GM23338 (cell line): ENCODE measurements around the gene CDHR3. TPM values are rescaled to one million over a fixed set of nuclear protein-coding genes. Genes with fewer than 3 reads are reported as not detected.

ENCODE experiments used
- ATAC-seq: fragments of 200-7000 bp; cut with Tn5 transposase; 3 replicates; pipeline ENCODE4 v1.9.1; 2020
- DNase-seq: peaks from one replicate; pipeline ENCODE4 v3.0.0-alpha.2; 2015; ENCODE audit warnings: low spot score
- H2AFZ ChIP-seq: fragments of 200-600 bp; sonication (generic); 2 replicates; pipeline ENCODE4 v1.8.0; 2016; ENCODE audit warnings: antibody characterized with exemption, mild to moderate bottlenecking, moderate library complexity
- H3F3A ChIP-seq: fragments of 200-600 bp; sonication (generic); replicated peaks from 2 replicates; pipeline ENCODE4 v1.8.0; 2017; ENCODE audit warnings: antibody characterized with exemption, mixed run types, low read depth
- H3K27ac ChIP-seq: fragments of 200-600 bp; sonication (generic); 2 replicates; pipeline ENCODE4 v1.6.1; 2016; ENCODE audit warnings: low read depth
- H3K27me3 ChIP-seq: fragments of 200-600 bp; sonication (generic); 2 replicates; pipeline ENCODE4 v1.8.0; 2016; ENCODE audit warnings: mild to moderate bottlenecking, mixed run types, moderate library complexity; ENCODE audit not compliant: insufficient read depth
- H3K36me3 ChIP-seq: fragments of 200-600 bp; sonication (generic); 2 replicates; pipeline ENCODE4 v1.8.0; 2016; ENCODE audit warnings: mild to moderate bottlenecking; ENCODE audit not compliant: insufficient read depth
- H3K4me1 ChIP-seq: fragments of 200-600 bp; sonication (generic); 2 replicates; pipeline ENCODE4 v1.8.0; 2016; ENCODE audit warnings: mild to moderate bottlenecking, moderate library complexity; ENCODE audit not compliant: insufficient read depth
- H3K4me2 ChIP-seq: fragments of 200-600 bp; sonication (generic); 2 replicates; pipeline ENCODE4 v1.7.1; 2017; ENCODE audit warnings: mixed run types
- H3K4me3 ChIP-seq: fragments of 200-600 bp; sonication (generic); 2 replicates; pipeline ENCODE4 v1.6.1; 2016; ENCODE audit warnings: mixed run types
- H3K79me2 ChIP-seq: fragments of 200-600 bp; sonication (generic); replicated peaks from 2 replicates; pipeline ENCODE4 v1.8.0; 2017; ENCODE audit warnings: mild to moderate bottlenecking; ENCODE audit not compliant: insufficient read depth
- H3K9me2 ChIP-seq: fragments of 200-600 bp; sonication (generic); 2 replicates; pipeline ENCODE4 v1.8.0; 2017; ENCODE audit not compliant: insufficient read depth
- H4K20me1 ChIP-seq: fragments of 200-600 bp; sonication (generic); replicated peaks from 2 replicates; pipeline ENCODE4 v1.8.0; 2017; ENCODE audit warnings: mild to moderate bottlenecking; ENCODE audit not compliant: insufficient read depth
- H3K27ac Mint-ChIP-seq: 2 replicates; pipeline ENCODE4 v1.8.0; 2020; ENCODE audit warnings: inconsistent platforms, mild to moderate bottlenecking, moderate library complexity, mixed read lengths
- H3K27me3 Mint-ChIP-seq: 3 replicates; pipeline ENCODE4 v1.8.0; 2022; ENCODE audit warnings: low read depth, mild to moderate bottlenecking, moderate library complexity, mixed read lengths, inconsistent platforms; ENCODE audit not compliant: insufficient read depth, poor library complexity
- H3K36me3 Mint-ChIP-seq: 3 replicates; pipeline ENCODE4 v1.8.0; 2021; ENCODE audit warnings: low read depth, mild to moderate bottlenecking, inconsistent platforms, moderate library complexity, mixed read lengths
- H3K4me1 Mint-ChIP-seq: 3 replicates; pipeline ENCODE4 v1.8.0; 2020; ENCODE audit warnings: mild to moderate bottlenecking, inconsistent platforms, mixed read lengths
- H3K4me3 Mint-ChIP-seq: 3 replicates; pipeline ENCODE4 v1.8.0; 2021; ENCODE audit warnings: moderate library complexity, mild to moderate bottlenecking, inconsistent platforms, mixed read lengths
- H3K9me3 Mint-ChIP-seq: 3 replicates; pipeline ENCODE4 v1.8.0; 2020; ENCODE audit warnings: moderate library complexity, mild to moderate bottlenecking, inconsistent platforms, mixed read lengths
- CREB1 ChIP-seq: fragments of 250-450 bp; sonication (Bioruptor Pico); IDR thresholded peaks from 2 replicates; pipeline ENCODE4 v1.5.0; 2020; ENCODE audit warnings: low read depth, mild to moderate bottlenecking, moderate library complexity
- JUNB ChIP-seq: IDR thresholded peaks from one replicate; pipeline ENCODE4 v1.6.1; 2016; ENCODE audit warnings: antibody characterized with exemption; ENCODE audit not compliant: unreplicated experiment
- NANOG ChIP-seq: IDR thresholded peaks from 2 replicates; pipeline ENCODE4 v1.6.1; 2016; ENCODE audit warnings: antibody characterized with exemption, borderline replicate concordance
- POLR2AphosphoS5 ChIP-seq: IDR thresholded peaks from 2 replicates; pipeline ENCODE4 v1.6.1; 2016; ENCODE audit warnings: antibody characterized with exemption, low read depth
- ZNF114 ChIP-seq: fragments of 250-450 bp; sonication (Bioruptor Pico); IDR thresholded peaks from 2 replicates; pipeline ENCODE4 v1.5.0; 2020; ENCODE audit warnings: mild to moderate bottlenecking, moderate library complexity
- ZNF331 ChIP-seq: fragments of 250-450 bp; sonication (Bioruptor Pico); IDR thresholded peaks from 2 replicates; pipeline ENCODE4 v1.5.0; 2020; ENCODE audit warnings: low read depth, mild to moderate bottlenecking, moderate library complexity
- polyA plus RNA-seq: library from polyadenylated mRNA; unstranded; fragments of >200 nt; fragmentation: Nextera tagmentation; extraction: Ambion mirVana; gene quantifications from 2 replicates; pipeline ENCODE4 v1.2.1, GENCODE V29; 2016
- total RNA-seq: library from RNA; depleted of rRNA; stranded (reverse); fragments of >200 nt; shearing (Covaris generic); gene quantifications from 2 replicates; pipeline ENCODE4 v1.2.3, GENCODE V29; 2014
- TF ChIP-seq, protein P1 (sequence below), 2 experiments: fragments of 200-600 bp in 1 of 2; sonication (generic) in 1 of 2; conservative IDR thresholded peaks; 2 replicates each; pipeline versions ENCODE4 v1.5.1 to v1.6.1; 2016 to 2017; ENCODE audit warnings: antibody characterized with exemption in 2 of 2, low read depth in 2 of 2, mild to moderate bottlenecking in 2 of 2, moderate library complexity in 1 of 2
- TF ChIP-seq, protein P2 (sequence below): IDR thresholded peaks from 2 replicates; pipeline ENCODE4 v1.6.1; 2016; ENCODE audit warnings: antibody characterized with exemption
- TF ChIP-seq, protein P3 (sequence below): fragments of 250-450 bp; sonication (Bioruptor Pico); IDR thresholded peaks from 2 replicates; pipeline ENCODE4 v1.5.0; 2020; ENCODE audit warnings: mild to moderate bottlenecking, moderate library complexity

The CDHR3 gene
- total and polyA plus RNA-seq, 2 experiments from 2014 or later = 5.1 to 12.2 TPM

DNA sequence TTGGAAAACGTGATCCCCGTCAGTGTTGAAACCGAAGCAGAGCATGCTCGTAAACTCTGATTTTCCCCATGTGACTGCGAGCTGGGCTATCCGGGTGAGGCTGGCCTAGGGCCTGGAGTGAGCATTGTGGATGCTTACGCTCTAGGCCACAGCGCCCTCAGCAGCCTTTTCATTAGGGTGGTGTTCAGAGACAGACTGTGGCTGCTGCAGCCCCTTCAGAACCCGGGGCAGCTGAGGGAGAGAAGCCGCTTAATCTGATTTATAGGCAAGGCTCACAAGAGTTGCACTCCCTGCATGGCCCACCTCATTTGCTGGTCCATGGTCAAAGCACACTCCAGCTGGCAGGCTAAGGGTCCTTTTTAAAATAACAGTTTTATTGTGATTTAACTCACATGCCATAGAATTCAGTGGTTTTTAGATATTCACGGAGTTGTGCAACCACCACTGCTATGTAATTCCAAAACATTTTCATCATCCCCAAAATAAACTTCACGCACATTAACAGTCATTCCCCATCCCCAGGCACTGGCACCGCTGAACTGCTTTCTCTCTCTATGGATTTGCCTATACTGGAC is 76.5 kb downstream of the CDHR3 start:
- H3K27me3 ChIP-seq = no peaks in the 10 kb centered on the region
- Mint-ChIP-seq H3K9me3 (no peaks in the 10 kb centered on the region; the same call in 2 of the 3 replicates), H3K27me3 (peaks cover 16% of the 10 kb centered on the region), H3K27ac (no peak overlapping the region; the same call in 1 of the 2 replicates), H3K4me1 (peaks cover 8% of the 10 kb centered on the region), H3K4me3 (no peak overlapping the region), H3K36me3 (no peaks in the 10 kb centered on the region)
- H3F3A ChIP-seq = 0 out of 2 replicates have a peak, but pooled peaks cover 3% of the 10 kb centered on the region
- H3K4me1 ChIP-seq = peaks cover 4% of the 10 kb centered on the region
- H2AFZ ChIP-seq = peak overlapping the region; percentile 86; the same call in 1 of the 2 replicates
- no peaks in the 10 kb centered on the region for H3K9me2 ChIP-seq
- TF ChIP-seq JUNB (no peak), CREB1 (no peak), ZNF114 (CRISPR knock-in tag) (no peak), NANOG (no peak), POLR2AphosphoS5 (no peak)
- TF ChIP-seq, protein P1, sequence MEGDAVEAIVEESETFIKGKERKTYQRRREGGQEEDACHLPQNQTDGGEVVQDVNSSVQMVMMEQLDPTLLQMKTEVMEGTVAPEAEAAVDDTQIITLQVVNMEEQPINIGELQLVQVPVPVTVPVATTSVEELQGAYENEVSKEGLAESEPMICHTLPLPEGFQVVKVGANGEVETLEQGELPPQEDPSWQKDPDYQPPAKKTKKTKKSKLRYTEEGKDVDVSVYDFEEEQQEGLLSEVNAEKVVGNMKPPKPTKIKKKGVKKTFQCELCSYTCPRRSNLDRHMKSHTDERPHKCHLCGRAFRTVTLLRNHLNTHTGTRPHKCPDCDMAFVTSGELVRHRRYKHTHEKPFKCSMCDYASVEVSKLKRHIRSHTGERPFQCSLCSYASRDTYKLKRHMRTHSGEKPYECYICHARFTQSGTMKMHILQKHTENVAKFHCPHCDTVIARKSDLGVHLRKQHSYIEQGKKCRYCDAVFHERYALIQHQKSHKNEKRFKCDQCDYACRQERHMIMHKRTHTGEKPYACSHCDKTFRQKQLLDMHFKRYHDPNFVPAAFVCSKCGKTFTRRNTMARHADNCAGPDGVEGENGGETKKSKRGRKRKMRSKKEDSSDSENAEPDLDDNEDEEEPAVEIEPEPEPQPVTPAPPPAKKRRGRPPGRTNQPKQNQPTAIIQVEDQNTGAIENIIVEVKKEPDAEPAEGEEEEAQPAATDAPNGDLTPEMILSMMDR (conservative IDR thresholded peaks at IDR 0.05; ENCODE audit: low read depth in 2 of 2) = peak; percentile 40 to 84; a peak in 3 of 4 replicates
- TF ChIP-seq, protein P2, sequence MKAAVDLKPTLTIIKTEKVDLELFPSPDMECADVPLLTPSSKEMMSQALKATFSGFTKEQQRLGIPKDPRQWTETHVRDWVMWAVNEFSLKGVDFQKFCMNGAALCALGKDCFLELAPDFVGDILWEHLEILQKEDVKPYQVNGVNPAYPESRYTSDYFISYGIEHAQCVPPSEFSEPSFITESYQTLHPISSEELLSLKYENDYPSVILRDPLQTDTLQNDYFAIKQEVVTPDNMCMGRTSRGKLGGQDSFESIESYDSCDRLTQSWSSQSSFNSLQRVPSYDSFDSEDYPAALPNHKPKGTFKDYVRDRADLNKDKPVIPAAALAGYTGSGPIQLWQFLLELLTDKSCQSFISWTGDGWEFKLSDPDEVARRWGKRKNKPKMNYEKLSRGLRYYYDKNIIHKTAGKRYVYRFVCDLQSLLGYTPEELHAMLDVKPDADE = no peak
- peak; percentile 78 for ATAC-seq
- no peaks in the 10 kb centered on the region for H3K79me2 ChIP-seq
- DNase-seq = peak; percentile 74
- no peaks in the 10 kb centered on the region for H3K36me3 ChIP-seq
- H4K20me1 ChIP-seq = no peaks in the 10 kb centered on the region
- H3K4me2 ChIP-seq = no peak overlapping the region
- no peak overlapping the region for H3K4me3 ChIP-seq
- no peak overlapping the region for H3K27ac ChIP-seq

DNA sequence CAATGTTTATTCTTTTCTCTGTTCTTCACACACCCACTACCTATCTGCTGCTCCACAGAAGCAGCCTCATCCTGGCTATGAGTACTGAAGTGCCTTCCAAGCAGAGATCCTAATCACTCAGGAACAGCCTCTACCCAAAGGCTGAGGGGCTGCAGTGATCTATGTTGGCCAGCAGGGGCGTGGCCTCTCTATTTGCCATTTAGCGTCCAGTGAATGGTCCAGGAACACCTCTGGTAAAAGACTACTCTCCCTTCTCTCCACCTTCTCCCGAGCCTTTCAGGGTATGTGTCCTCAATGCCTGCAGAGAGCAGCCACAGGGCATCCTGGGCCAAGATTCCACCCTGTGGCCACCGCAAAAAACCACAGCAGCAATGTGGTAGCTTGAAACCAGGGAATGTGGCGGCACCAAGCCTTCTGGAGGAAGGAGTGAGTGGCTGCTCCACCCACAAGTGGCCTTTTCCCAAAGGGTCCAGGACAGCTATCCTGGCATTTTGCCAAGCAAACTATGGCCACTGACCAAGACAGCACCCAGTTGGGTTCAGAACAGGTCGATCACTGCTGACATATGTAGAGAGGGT is 78.2 kb downstream of the CDHR3 start:
- DNase-seq (peak; percentile 88), ATAC-seq (peak; percentile 75)
- Mint-ChIP-seq H3K27ac (no peak overlapping the region), H3K9me3 (no peaks in the 10 kb centered on the region; the same call in 2 of the 3 replicates), H3K4me1 (peaks cover 8% of the 10 kb centered on the region), H3K4me3 (no peak overlapping the region), H3K27me3 (peaks cover 18% of the 10 kb centered on the region), H3K36me3 (no peaks in the 10 kb centered on the region)
- H4K20me1 ChIP-seq = no peaks in the 10 kb centered on the region
- H3K4me2 ChIP-seq = no peak overlapping the region
- peak overlapping the region; percentile 92 for H2AFZ ChIP-seq
- H3K79me2 ChIP-seq = no peaks in the 10 kb centered on the region
- H3K4me3 ChIP-seq = no peak overlapping the region
- no peaks in the 10 kb centered on the region for H3K27me3 ChIP-seq
- 0 out of 2 replicates have a peak, but pooled peaks cover 3% of the 10 kb centered on the region for H3F3A ChIP-seq
- H3K4me1 ChIP-seq = peaks cover 4% of the 10 kb centered on the region
- no peaks in the 10 kb centered on the region for H3K9me2 ChIP-seq
- H3K36me3 ChIP-seq = no peaks in the 10 kb centered on the region
- no peak overlapping the region for H3K27ac ChIP-seq
- TF ChIP-seq POLR2AphosphoS5 (no peak), ZNF114 (CRISPR knock-in tag) (no peak), ZNF331 (CRISPR knock-in tag) (no peak)
- TF ChIP-seq, protein P2 = no peak
- TF ChIP-seq, protein P3, sequence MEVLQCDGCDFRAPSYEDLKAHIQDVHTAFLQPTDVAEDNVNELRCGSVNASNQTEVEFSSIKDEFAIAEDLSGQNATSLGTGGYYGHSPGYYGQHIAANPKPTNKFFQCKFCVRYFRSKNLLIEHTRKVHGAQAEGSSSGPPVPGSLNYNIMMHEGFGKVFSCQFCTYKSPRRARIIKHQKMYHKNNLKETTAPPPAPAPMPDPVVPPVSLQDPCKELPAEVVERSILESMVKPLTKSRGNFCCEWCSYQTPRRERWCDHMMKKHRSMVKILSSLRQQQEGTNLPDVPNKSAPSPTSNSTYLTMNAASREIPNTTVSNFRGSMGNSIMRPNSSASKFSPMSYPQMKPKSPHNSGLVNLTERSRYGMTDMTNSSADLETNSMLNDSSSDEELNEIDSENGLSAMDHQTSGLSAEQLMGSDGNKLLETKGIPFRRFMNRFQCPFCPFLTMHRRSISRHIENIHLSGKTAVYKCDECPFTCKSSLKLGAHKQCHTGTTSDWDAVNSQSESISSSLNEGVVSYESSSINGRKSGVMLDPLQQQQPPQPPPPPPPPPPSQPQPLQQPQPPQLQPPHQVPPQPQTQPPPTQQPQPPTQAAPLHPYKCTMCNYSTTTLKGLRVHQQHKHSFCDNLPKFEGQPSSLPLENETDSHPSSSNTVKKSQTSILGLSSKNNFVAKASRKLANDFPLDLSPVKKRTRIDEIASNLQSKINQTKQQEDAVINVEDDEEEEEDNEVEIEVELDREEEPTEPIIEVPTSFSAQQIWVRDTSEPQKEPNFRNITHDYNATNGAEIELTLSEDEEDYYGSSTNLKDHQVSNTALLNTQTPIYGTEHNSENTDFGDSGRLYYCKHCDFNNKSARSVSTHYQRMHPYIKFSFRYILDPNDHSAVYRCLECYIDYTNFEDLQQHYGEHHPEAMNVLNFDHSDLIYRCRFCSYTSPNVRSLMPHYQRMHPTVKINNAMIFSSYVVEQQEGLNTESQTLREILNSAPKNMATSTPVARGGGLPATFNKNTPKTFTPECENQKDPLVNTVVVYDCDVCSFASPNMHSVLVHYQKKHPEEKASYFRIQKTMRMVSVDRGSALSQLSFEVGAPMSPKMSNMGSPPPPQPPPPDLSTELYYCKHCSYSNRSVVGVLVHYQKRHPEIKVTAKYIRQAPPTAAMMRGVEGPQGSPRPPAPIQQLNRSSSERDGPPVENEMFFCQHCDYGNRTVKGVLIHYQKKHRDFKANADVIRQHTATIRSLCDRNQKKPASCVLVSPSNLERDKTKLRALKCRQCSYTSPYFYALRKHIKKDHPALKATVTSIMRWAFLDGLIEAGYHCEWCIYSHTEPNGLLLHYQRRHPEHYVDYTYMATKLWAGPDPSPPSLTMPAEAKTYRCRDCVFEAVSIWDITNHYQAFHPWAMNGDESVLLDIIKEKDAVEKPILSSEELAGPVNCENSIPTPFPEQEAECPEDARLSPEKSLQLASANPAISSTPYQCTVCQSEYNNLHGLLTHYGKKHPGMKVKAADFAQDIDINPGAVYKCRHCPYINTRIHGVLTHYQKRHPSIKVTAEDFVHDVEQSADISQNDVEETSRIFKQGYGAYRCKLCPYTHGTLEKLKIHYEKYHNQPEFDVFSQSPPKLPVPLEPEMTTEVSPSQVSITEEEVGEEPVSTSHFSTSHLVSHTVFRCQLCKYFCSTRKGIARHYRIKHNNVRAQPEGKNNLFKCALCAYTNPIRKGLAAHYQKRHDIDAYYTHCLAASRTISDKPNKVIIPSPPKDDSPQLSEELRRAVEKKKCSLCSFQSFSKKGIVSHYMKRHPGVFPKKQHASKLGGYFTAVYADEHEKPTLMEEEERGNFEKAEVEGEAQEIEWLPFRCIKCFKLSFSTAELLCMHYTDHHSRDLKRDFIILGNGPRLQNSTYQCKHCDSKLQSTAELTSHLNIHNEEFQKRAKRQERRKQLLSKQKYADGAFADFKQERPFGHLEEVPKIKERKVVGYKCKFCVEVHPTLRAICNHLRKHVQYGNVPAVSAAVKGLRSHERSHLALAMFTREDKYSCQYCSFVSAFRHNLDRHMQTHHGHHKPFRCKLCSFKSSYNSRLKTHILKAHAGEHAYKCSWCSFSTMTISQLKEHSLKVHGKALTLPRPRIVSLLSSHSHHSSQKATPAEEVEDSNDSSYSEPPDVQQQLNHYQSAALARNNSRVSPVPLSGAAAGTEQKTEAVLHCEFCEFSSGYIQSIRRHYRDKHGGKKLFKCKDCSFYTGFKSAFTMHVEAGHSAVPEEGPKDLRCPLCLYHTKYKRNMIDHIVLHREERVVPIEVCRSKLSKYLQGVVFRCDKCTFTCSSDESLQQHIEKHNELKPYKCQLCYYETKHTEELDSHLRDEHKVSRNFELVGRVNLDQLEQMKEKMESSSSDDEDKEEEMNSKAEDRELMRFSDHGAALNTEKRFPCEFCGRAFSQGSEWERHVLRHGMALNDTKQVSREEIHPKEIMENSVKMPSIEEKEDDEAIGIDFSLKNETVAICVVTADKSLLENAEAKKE (CRISPR knock-in tag) = 0 out of 2 replicates have a peak, but pooled peaks have one; percentile 16
